PC-9 (cell line): ENCODE measurements around the gene VSTM2L. TPM values are rescaled to one million over a fixed set of nuclear protein-coding genes. Genes with fewer than 3 reads are reported as not detected.

ENCODE experiments used
- BruUV-seq: library from RNA; stranded (reverse); fragments of 400-500 nt; replicated peaks from 2 replicates; lab custom pipeline; 2021; lab: Mats Ljungman, UMichigan
- CTCF ChIA-PET: fragments of 300-600 bp; sonication (Branson Sonifier 250); formaldehyde crosslinking; loops from one replicate; lab custom pipeline; 2022; ENCODE audit warnings: antibody characterized with exemption; lab: Charles Lee
- POLR2A ChIA-PET: fragments of 300-600 bp; sonication (Branson Sonifier 250); formaldehyde crosslinking; loops from one replicate; lab custom pipeline; 2022; ENCODE audit warnings: antibody characterized with exemption; ENCODE audit not compliant: unreplicated experiment; lab: Charles Lee
- DNase-seq, 2 experiments: peaks; one replicate each; pipeline versions ENCODE4 v3.0.0 to v3.0.0-alpha.2; 2015 to 2022; ENCODE audit warnings: mixed read lengths in 1 of 2
- H2AFZ ChIP-seq: fragments of 200-600 bp; sonication (generic); 2 replicates; pipeline ENCODE4 v1.8.1; 2017; ENCODE audit warnings: antibody characterized with exemption
- H3F3A ChIP-seq: fragments of 200-600 bp; sonication (generic); 2 replicates; pipeline ENCODE4 v1.8.1; 2017; ENCODE audit warnings: antibody characterized with exemption, mild to moderate bottlenecking, low read depth; ENCODE audit not compliant: insufficient read depth
- H3K27ac ChIP-seq: fragments of 200-600 bp; sonication (generic); 2 replicates; pipeline ENCODE4 v1.6.1; 2016; ENCODE audit warnings: mixed run types
- H3K27me3 ChIP-seq: fragments of 200-600 bp; sonication (generic); 2 replicates; pipeline ENCODE4 v1.6.1; 2016; ENCODE audit warnings: low read depth, mixed run types; ENCODE audit not compliant: insufficient read depth
- H3K36me3 ChIP-seq: fragments of 200-600 bp; sonication (generic); 2 replicates; pipeline ENCODE4 v1.6.1; 2016; ENCODE audit warnings: low read depth, mixed run types
- H3K4me1 ChIP-seq: fragments of 200-600 bp; sonication (generic); replicated peaks from 2 replicates; pipeline ENCODE4 v1.6.1; 2016; ENCODE audit warnings: mixed run types; ENCODE audit not compliant: insufficient read depth
- H3K4me2 ChIP-seq: fragments of 200-600 bp; sonication (generic); 2 replicates; pipeline ENCODE4 v1.6.1; 2017; ENCODE audit warnings: mixed run types
- H3K4me3 ChIP-seq: fragments of 200-600 bp; sonication (generic); 2 replicates; pipeline ENCODE4 v1.6.1; 2016; ENCODE audit warnings: mixed run types
- H3K79me2 ChIP-seq: fragments of 200-600 bp; sonication (generic); 2 replicates; pipeline ENCODE4 v1.6.1; 2017; ENCODE audit warnings: low read depth, mixed run types
- H3K9me2 ChIP-seq: fragments of 200-600 bp; sonication (generic); 2 replicates; pipeline ENCODE4 v1.8.1; 2017; ENCODE audit warnings: mild to moderate bottlenecking; ENCODE audit not compliant: insufficient read depth
- H3K9me3 ChIP-seq: fragments of 200-600 bp; sonication (generic); 2 replicates; pipeline ENCODE4 v1.8.1; 2016; ENCODE audit warnings: low read depth; ENCODE audit not compliant: insufficient read depth
- H4K20me1 ChIP-seq: fragments of 200-600 bp; sonication (generic); 2 replicates; pipeline ENCODE4 v1.8.1; 2017; ENCODE audit not compliant: insufficient read depth
- EZH2 ChIP-seq: fragments of 200-600 bp; sonication (generic); IDR thresholded peaks from 2 replicates; pipeline ENCODE4 v1.8.0; 2017; ENCODE audit warnings: antibody characterized with exemption, low read depth
- intact Hi-C: fragments of 100-400 bp; cut with micrococcal nuclease; formaldehyde crosslinking; loops from one replicate; pipeline ENCODE4 v1.10.0; 2022; ENCODE audit not compliant: unreplicated experiment
- total RNA-seq: library from RNA; stranded (reverse); gene quantifications from 2 replicates; pipeline ENCODE4 v1.2.3, GENCODE V29; 2021
- TF ChIP-seq, protein P1 (sequence below): fragments of 200-600 bp; sonication (generic); conservative IDR thresholded peaks from 2 replicates; pipeline ENCODE4 v1.6.1; 2017; ENCODE audit warnings: mixed run types, antibody characterized with exemption, mild to moderate bottlenecking, moderate library complexity

The VSTM2L gene
- total RNA-seq, 1 experiment from 2014 or later: 1.4 TPM

DNA sequence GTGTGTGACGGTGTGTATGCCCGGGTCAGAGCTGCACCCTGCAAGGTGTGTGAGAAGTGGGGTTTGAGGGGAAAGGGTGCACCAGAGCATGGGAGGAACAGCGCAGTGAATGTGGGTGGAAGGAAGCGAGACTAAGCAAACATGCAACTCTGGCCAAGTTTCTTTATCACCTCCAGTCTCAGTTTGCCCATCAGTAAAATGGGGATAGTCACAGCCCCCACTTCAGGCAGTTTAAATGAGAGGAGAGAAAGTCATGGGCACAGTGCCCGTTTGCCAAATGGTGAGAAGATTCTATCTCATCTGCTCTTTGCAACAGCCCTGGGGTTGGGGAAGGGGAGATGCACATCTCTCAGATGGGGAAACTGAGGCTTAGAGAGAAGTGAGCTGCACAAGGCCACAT, 12.8 kb upstream of the VSTM2L start:
- Histone ChIP-seq H3K27me3 (no peaks in the 10 kb centered on the region), H3K9me2 (no peaks in the 10 kb centered on the region), H3K4me2 (no peak overlapping the region), H3K27ac (no peak overlapping the region), H3K79me2 (no peaks in the 10 kb centered on the region), H2AFZ (no peak overlapping the region), H3K4me1 (no peaks in the 10 kb centered on the region), H3K4me3 (no peak overlapping the region), H3K9me3 (no peaks in the 10 kb centered on the region), H3K36me3 (no peaks in the 10 kb centered on the region), H3F3A (no peaks in the 10 kb centered on the region), H4K20me1 (no peaks in the 10 kb centered on the region)
- intact Hi-C loops: loop anchor here (10.0 kb wide), 1 partner anchor 235 kb away; no protein-coding TSS in a partner anchor
- POLR2A ChIA-PET: no interaction called here
- TF ChIP-seq EZH2: no peak
- TF ChIP-seq, protein P1, sequence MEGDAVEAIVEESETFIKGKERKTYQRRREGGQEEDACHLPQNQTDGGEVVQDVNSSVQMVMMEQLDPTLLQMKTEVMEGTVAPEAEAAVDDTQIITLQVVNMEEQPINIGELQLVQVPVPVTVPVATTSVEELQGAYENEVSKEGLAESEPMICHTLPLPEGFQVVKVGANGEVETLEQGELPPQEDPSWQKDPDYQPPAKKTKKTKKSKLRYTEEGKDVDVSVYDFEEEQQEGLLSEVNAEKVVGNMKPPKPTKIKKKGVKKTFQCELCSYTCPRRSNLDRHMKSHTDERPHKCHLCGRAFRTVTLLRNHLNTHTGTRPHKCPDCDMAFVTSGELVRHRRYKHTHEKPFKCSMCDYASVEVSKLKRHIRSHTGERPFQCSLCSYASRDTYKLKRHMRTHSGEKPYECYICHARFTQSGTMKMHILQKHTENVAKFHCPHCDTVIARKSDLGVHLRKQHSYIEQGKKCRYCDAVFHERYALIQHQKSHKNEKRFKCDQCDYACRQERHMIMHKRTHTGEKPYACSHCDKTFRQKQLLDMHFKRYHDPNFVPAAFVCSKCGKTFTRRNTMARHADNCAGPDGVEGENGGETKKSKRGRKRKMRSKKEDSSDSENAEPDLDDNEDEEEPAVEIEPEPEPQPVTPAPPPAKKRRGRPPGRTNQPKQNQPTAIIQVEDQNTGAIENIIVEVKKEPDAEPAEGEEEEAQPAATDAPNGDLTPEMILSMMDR: no peak
- CTCF ChIA-PET: no interaction called here
- no peak for DNase-seq
- BruUV-seq: no TSS peak

DNA sequence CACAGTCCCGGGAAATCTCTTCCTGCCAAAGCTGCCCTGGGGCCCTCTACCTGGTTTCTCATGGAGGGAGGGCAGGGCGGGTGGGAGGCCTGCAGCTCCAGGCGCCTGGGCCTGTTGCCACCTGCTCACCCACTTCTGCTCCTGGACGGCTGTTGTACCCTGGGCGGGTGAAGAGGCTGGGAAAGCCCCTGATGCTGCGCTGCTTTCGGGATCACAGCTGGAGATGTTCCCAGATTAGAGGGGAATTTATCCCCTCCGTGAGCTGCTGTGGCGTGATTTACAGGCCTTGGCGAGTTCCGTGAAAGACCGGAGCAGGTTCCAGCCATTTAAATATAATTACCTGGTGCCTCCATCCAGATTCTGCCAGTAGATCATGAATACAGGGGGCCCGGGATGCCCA, 12.3 kb upstream of the VSTM2L start:
- no peaks in the 10 kb centered on the region for H3K9me2 ChIP-seq
- no peaks in the 10 kb centered on the region for H3K36me3 ChIP-seq
- ChIA-PET POLR2A (no interaction called here), CTCF (no interaction called here)
- no peaks in the 10 kb centered on the region for H3K27me3 ChIP-seq
- no peaks in the 10 kb centered on the region for H3K9me3 ChIP-seq
- H3K4me3 ChIP-seq: no peak overlapping the region
- H3K27ac ChIP-seq: no peak overlapping the region
- no TSS peak for BruUV-seq
- DNase-seq: no peak
- intact Hi-C loops: loop anchor here (10.0 kb wide), 1 partner anchor 236 kb away; no protein-coding TSS in a partner anchor
- H4K20me1 ChIP-seq: no peaks in the 10 kb centered on the region
- TF ChIP-seq EZH2: no peak
- H2AFZ ChIP-seq: no peak overlapping the region
- H3K4me1 ChIP-seq: no peaks in the 10 kb centered on the region
- no peaks in the 10 kb centered on the region for H3K79me2 ChIP-seq
- no peaks in the 10 kb centered on the region for H3F3A ChIP-seq
- H3K4me2 ChIP-seq: no peak overlapping the region

DNA sequence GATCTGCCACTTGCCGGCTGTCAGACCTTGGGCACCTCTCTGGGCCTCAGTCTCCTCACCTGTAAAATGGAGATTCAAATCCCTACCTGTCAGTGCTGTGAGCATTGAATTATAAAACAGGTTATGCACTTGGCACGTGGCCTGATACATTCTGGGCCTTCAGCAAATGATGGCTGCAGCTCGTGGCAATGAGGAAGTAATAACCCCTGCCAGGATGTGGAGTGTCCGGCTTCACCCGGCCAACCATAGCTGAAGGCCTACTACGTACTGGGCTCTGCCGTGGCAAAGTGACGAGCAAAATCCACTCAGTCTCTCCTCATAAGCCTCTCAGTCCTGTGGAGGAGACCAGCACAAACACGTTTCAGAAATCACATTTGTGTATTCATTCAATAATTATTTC, 10.9 kb upstream of the VSTM2L start:
- H3K27me3 ChIP-seq: no peaks in the 10 kb centered on the region
- no peak overlapping the region for H2AFZ ChIP-seq
- ChIA-PET CTCF (no interaction called here), POLR2A (no interaction called here)
- no peaks in the 10 kb centered on the region for H3K36me3 ChIP-seq
- H3F3A ChIP-seq: no peaks in the 10 kb centered on the region
- H3K9me3 ChIP-seq: no peaks in the 10 kb centered on the region
- no peak overlapping the region for H3K27ac ChIP-seq
- TF ChIP-seq EZH2: no peak
- TF ChIP-seq, protein P1: no peak
- H3K9me2 ChIP-seq: no peaks in the 10 kb centered on the region
- no peaks in the 10 kb centered on the region for H3K79me2 ChIP-seq
- H3K4me1 ChIP-seq: no peaks in the 10 kb centered on the region
- no TSS peak for BruUV-seq
- DNase-seq: no peak
- H3K4me3 ChIP-seq: no peak overlapping the region
- intact Hi-C loops: loop anchor here (10.0 kb wide), 1 partner anchor 237 kb away; no protein-coding TSS in a partner anchor
- no peaks in the 10 kb centered on the region for H4K20me1 ChIP-seq
- no peak overlapping the region for H3K4me2 ChIP-seq
